IPS-18a (cell line): ENCODE results near the gene MCOLN2.

Source experiments
- H3K27ac ChIP-seq: one replicate; pipeline ENCODE4 v1.5.1; 2013; ENCODE audit warnings: low read length
- H3K27me3 ChIP-seq: one replicate; pipeline ENCODE4 v1.6.1; 2013; ENCODE audit warnings: mild to moderate bottlenecking, low read length; ENCODE audit not compliant: control insufficient read depth, insufficient read depth
- H3K36me3 ChIP-seq: one replicate; pipeline ENCODE4 v1.6.1; 2013; ENCODE audit warnings: low read depth, low read length; ENCODE audit not compliant: control insufficient read depth
- H3K4me1 ChIP-seq: one replicate; pipeline ENCODE4 v1.6.1; 2013; ENCODE audit warnings: low read depth, low read length; ENCODE audit not compliant: control insufficient read depth
- H3K4me3 ChIP-seq: one replicate; pipeline ENCODE4 v1.5.1; 2013; ENCODE audit warnings: low read length
- H3K9ac ChIP-seq: one replicate; pipeline ENCODE4 v1.6.1; 2013; ENCODE audit warnings: mild to moderate bottlenecking, low read length, moderate library complexity
- H3K9me3 ChIP-seq: one replicate; pipeline ENCODE4 v1.6.1; 2013; ENCODE audit warnings: low read depth, low read length; ENCODE audit not compliant: control insufficient read depth

Gene MCOLN2

DNA sequence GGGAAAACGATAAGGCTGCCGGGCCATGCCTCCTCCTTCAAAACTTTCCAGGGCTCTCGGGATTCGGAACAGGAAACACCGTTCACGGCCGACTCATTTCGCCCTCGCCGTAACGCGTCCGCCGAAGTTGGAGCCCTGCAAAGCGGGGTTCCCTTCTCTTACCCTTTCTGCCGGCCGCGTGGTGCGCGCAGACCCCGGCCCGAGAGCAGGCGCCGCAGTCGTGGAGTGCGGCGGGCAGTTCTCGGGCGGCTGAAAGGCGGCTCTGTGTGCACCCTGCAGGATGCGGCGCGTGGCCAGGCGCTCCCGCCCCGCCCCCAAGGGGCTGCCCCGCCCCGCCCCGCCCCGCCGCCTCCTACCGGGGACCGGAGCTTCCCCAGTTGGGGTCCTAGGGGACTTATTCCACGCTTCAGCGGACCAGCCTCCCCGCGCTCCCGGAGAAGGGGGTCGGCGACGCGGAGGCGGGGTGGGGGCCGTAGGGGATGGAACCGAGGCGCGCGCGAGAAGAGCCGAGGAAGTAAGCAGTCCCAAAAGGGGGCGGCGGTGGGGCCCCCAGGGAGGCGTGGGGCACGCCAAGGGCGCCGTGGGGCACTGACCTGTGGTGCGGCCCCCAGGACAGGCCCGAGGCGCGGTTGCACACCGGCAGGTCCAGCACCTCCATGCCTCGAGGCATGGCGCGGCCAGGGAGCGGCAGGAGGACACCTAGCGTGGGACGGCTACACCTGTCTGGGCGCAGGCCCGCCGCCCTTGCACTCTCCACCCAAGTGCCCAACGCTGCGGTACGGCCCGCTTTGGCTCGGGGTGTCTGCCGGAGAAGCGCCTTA, at the start of gene MCOLN2:
Gene MCOLN2 (minus strand): TSS at position 268 of the 821 bp plus-strand sequence. CDS start 241 bp downstream, at position 27.
- Histone ChIP-seq H3K27ac (no peak within 1 kb of the TSS), H3K4me3 (peak within 1 kb of the TSS; percentile 70), H3K27me3 (peaks cover 75% of the 10 kb centered on the region), H3K9ac (peak within 1 kb of the TSS; percentile 58), H3K4me1 (no peaks in the 10 kb centered on the region), H3K36me3 (no peaks in the 10 kb centered on the region), H3K9me3 (no peaks in the 10 kb centered on the region)

DNA sequence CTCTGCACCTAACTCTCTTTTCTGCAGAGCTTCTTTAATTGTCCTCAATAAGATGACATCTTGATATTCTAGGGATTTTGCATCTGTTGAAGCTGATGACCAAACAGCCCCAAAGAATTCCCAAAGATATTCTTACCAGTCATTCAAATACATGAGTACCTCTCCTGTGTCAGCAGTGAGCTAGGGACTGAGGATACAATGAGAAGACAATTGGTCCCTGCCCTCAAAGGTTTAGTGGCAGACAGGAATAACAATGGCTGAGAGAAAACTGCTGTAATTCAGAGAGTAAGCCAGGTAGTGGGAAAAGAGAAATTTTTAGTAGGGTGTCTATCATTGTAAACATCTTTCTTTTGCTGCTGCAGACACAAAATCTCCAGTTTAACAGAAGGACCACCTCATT, 45.5 kb upstream of the MCOLN2 start:
- Histone ChIP-seq H3K9me3 (no peaks in the 10 kb centered on the region), H3K27ac (no peak overlapping the region), H3K36me3 (no peaks in the 10 kb centered on the region)

DNA sequence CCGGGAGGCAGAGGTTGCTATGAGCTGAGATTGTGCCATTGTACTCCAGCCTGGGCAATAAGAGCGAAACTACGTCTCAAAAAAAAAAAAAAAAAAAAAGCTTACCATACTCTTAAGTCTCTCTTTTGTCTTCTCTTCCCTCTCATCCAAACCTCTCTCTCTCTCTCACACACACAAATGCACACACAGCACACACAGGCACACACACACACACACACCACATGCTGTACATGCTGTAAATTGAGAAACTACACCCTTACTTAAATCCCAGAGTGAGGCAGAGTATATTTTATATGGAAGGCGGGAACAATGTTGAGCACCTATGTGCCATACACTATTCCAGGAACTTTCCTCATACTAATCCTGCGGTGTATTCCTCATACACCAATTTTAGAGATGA, 44.9 kb upstream of the MCOLN2 start:
- Histone ChIP-seq H3K27ac (no peak overlapping the region), H3K9ac (no peak overlapping the region), H3K27me3 (peaks cover 27% of the 10 kb centered on the region), H3K4me3 (no peak overlapping the region), H3K36me3 (no peaks in the 10 kb centered on the region), H3K4me1 (peaks cover 11% of the 10 kb centered on the region), H3K9me3 (no peaks in the 10 kb centered on the region)

More for the DNA sequence above, 45.5 kb upstream of the MCOLN2 start:
- peaks cover 17% of the 10 kb centered on the region for H3K4me1 ChIP-seq
- H3K9ac ChIP-seq, result no peak overlapping the region
- H3K27me3 ChIP-seq, result peaks cover 33% of the 10 kb centered on the region
- H3K4me3 ChIP-seq, result no peak overlapping the region

DNA sequence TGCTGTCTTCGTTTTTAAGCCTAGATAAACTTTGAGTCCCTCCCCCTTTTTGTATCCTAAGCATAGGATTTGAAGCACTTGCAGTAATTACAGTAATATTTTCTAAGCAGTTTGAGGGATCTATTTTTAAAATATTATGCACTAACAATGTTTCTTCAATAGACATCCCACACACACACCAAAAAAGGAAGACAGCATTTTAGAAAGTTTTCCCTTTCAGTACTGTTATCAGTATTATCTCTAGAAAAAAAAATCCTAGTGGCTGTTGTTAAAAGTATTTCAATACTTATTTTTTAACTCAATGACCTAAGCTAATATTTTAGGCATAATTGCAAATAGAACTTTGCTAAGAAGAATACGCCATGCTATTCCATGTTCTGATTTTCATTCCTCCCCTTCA, 36.3 kb upstream of the MCOLN2 start:
- H3K9me3 ChIP-seq, result no peaks in the 10 kb centered on the region
- H3K27ac ChIP-seq, result no peak overlapping the region
- no peaks in the 10 kb centered on the region for H3K27me3 ChIP-seq
- no peaks in the 10 kb centered on the region for H3K36me3 ChIP-seq
- H3K9ac ChIP-seq, result no peak overlapping the region
- no peaks in the 10 kb centered on the region for H3K4me1 ChIP-seq
- H3K4me3 ChIP-seq, result no peak overlapping the region

DNA sequence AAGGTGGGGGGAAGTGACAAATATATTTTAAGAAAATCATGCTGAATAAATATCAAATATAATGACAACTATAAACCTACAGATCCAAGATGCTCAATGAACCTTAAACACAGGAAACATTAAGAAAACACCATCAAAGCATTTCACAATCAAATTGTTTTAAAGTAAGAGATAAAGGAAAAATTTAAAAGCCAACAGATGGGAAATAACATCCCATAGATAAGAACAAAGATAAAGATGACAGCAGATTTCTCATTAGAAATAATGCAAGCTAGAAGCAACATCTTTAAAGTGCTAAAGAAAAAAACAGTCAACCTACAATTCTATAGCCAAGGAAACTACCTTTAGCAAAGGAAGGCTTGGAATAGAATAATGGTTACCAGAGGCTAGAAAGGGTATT, 33.6 kb upstream of the MCOLN2 start:
- H3K27me3 ChIP-seq, result no peaks in the 10 kb centered on the region
- H3K4me3 ChIP-seq, result no peak overlapping the region
- no peak overlapping the region for H3K9ac ChIP-seq
- H3K4me1 ChIP-seq, result no peaks in the 10 kb centered on the region
- H3K27ac ChIP-seq, result no peak overlapping the region
- no peaks in the 10 kb centered on the region for H3K36me3 ChIP-seq
- H3K9me3 ChIP-seq, result no peaks in the 10 kb centered on the region

DNA sequence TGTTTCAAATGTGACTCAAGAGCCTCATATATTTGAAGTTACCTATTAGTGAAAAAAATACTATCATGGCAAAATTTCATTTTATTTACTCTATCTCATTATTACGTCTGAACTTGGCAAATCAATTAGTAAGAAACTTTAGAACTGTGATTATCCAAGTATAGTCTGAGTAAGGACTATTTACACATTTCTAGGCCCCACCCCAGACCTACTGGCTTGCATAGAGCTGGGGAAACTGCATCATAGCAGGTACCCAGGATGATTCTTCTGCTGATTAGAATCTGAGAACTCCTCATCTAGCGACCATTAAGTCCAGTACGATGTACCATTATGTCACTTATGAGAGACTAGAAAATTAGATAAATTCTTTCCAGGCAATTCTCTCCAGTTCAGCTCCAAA, 31.2 kb upstream of the MCOLN2 start:
- H3K27ac ChIP-seq, result no peak overlapping the region
- no peaks in the 10 kb centered on the region for H3K27me3 ChIP-seq
- no peak overlapping the region for H3K4me3 ChIP-seq
- H3K4me1 ChIP-seq, result no peaks in the 10 kb centered on the region
- no peak overlapping the region for H3K9ac ChIP-seq
- no peaks in the 10 kb centered on the region for H3K36me3 ChIP-seq
- H3K9me3 ChIP-seq, result no peaks in the 10 kb centered on the region

DNA sequence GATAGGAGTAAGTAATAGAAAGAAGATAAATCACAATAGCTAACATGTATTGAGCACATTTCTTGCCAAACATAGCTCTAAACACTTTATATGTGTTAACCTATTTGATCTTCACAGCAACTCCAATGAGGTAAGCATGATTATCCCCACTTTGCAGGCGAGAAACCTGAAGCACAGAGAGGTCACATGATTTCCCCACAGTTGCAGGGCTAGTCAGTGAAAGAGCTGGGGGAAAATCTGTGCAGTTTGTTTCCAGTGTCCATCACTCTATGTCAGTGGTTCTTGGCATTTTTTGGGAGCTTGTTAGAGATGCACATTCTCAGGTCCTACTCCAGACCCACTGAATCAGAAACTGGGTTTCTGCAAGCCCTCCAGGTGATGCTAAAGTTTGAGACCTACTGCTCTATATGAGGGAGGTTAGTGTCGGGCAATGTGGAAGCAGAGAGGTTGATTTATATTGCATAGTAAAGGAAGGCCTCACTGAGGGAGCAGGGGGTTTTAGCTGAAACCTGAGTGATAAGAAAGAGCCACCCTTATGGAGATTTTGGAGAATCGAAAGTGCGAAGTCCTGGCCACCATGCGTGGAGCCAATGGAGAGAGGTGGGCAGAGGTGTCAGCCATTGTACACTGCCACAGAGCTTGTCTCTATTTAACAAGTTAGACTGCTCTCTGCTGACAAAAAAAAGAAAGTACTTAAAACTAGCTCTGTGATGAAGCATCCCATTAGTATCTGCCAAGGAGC, 30.5 kb upstream of the MCOLN2 start:
- H3K4me1 ChIP-seq, result no peaks in the 10 kb centered on the region
- no peak overlapping the region for H3K27ac ChIP-seq
- no peak overlapping the region for H3K4me3 ChIP-seq
- no peaks in the 10 kb centered on the region for H3K36me3 ChIP-seq
- H3K9me3 ChIP-seq, result no peaks in the 10 kb centered on the region
- no peaks in the 10 kb centered on the region for H3K27me3 ChIP-seq
- no peak overlapping the region for H3K9ac ChIP-seq

DNA sequence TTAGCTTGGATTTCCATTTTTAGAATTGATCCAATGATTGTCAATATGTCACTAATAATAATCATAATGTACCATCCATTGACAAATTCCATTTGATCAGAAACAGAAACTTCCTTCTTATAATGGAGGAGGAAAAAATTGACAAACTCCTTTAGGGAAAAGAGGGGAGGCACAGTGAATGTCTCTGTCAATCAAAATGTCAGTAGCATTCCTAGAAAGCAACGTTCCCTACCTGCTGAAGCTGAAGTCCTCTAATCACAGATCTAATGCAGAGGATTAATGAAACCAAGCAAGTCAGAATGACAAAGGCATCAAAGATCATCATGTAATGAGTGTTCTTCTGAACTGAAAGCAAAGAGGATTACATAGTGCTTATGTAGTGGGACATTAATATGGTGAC, 29.0 kb upstream of the MCOLN2 start:
- no peaks in the 10 kb centered on the region for H3K36me3 ChIP-seq
- H3K9ac ChIP-seq, result no peak overlapping the region
- no peaks in the 10 kb centered on the region for H3K9me3 ChIP-seq
- no peaks in the 10 kb centered on the region for H3K27me3 ChIP-seq
- H3K4me1 ChIP-seq, result no peaks in the 10 kb centered on the region
- no peak overlapping the region for H3K4me3 ChIP-seq
- no peak overlapping the region for H3K27ac ChIP-seq

DNA sequence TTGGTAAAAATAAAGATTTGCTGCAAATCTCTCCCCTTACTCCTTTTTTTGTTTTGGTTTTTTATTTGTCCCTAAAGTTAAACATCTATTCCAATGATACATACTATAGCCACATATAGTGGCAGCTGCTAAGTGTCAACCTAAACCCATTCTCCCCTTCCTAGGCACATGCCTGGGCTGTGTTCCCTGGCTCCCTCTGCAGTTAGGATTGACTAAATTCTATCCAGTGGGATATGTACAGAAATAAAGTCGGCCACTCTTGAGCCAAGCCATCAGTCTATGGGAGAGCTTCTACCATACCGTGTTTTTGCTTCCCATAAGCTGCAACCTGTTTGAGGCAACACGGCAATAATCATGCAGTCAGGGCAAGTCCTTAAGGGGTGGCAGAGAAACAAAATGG, 27.8 kb upstream of the MCOLN2 start:
- Histone ChIP-seq H3K36me3 (no peaks in the 10 kb centered on the region), H3K4me1 (no peaks in the 10 kb centered on the region), H3K27ac (no peak overlapping the region), H3K27me3 (no peaks in the 10 kb centered on the region), H3K4me3 (no peak overlapping the region), H3K9ac (no peak overlapping the region), H3K9me3 (no peaks in the 10 kb centered on the region)

DNA sequence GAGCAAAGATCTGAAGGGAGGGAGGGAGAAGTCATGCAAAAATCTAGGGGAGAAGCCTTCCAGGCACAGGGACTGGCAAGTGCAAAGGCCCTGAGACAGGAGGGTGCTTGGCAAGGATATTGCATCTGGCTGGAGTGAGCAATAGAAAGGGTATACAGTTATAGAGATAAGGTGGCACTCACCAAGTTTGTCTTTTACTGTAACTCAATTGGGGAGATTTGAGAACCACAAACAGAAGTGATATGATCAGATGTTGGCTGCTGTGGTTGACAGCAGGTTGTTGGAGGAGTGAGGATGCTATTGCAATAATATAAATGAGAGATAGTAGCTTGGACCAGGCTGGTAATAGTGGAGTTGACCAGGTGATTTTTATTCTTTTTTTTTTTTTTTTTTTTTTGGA, 25.8 kb upstream of the MCOLN2 start:
- H3K4me3 ChIP-seq, result no peak overlapping the region
- no peak overlapping the region for H3K9ac ChIP-seq
- H3K36me3 ChIP-seq, result no peaks in the 10 kb centered on the region
- no peaks in the 10 kb centered on the region for H3K27me3 ChIP-seq
- H3K9me3 ChIP-seq, result no peaks in the 10 kb centered on the region
- no peaks in the 10 kb centered on the region for H3K4me1 ChIP-seq
- H3K27ac ChIP-seq, result no peak overlapping the region

DNA sequence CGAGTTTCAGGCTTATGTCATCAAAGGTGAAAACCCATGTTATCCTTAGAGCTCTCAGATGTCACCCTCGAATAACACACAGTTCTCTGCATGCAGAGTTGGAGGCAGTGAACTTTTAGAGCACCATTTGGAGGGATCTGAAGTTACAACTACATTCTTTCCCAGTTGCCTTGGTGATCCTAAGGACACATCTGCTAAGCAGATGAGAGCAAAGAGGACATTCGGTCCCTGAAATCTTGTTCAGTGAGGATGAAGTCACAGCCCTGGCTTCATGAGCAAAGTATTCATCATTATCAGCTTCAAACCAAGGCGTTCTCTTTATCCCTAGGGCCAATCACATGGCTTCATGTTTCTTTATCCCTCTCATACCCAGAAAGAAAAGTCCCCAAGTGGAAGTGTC, 23.1 kb upstream of the MCOLN2 start:
- Histone ChIP-seq H3K27me3 (no peaks in the 10 kb centered on the region), H3K9ac (no peak overlapping the region)

DNA sequence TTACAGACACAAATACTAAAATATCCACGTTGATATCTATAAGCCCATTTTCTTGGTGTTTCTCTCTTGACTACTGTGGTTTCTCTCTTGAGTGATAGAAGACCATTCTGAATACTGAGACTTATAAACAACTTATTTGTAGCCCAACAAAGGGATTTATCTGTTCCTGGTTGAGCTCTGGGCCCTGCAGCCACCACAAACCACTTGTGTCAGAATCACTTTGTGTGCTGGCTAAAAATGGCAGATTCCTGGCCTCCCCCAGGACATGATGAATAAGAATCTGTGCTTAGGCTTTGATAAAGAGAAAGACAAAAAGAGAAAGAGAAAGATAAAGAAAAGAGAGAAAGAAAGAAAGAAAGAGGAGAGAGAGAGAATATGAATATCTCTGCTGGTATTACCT, 18.9 kb upstream of the MCOLN2 start:
- no peak overlapping the region for H3K4me3 ChIP-seq
- no peaks in the 10 kb centered on the region for H3K27me3 ChIP-seq
- no peak overlapping the region for H3K27ac ChIP-seq
- H3K4me1 ChIP-seq, result no peaks in the 10 kb centered on the region
- H3K36me3 ChIP-seq, result no peaks in the 10 kb centered on the region
- no peaks in the 10 kb centered on the region for H3K9me3 ChIP-seq
- no peak overlapping the region for H3K9ac ChIP-seq

More for the DNA sequence above, 23.1 kb upstream of the MCOLN2 start:
- H3K27ac ChIP-seq, result no peak overlapping the region
- no peaks in the 10 kb centered on the region for H3K4me1 ChIP-seq
- H3K9me3 ChIP-seq, result no peaks in the 10 kb centered on the region
- H3K4me3 ChIP-seq, result no peak overlapping the region
- H3K36me3 ChIP-seq, result no peaks in the 10 kb centered on the region
